Upper lobe of left lung (tissue), 6 donors: ENCODE results near the gene PTPN6. TPM values are rescaled to one million over a fixed set of nuclear protein-coding genes. Genes with fewer than 3 reads are reported as not detected.

Experiments used
- ATAC-seq, 2 donors: fragments of 200-7000 bp; cut with Tn5 transposase; one replicate each; pipeline ENCODE4 v1.9.1; 2022; ENCODE audit warnings: mild to moderate bottlenecking in 2 of 2, moderate library complexity in 2 of 2; ENCODE audit not compliant: low FRiP score in 2 of 2
- DNase-seq, 2 donors: peaks; one replicate each; pipeline ENCODE4 v3.0.0-alpha.2; 2019 to 2020
- H3K27ac ChIP-seq, 4 donors: fragments of 200-600 bp; sonication (generic); one replicate each; pipeline ENCODE4 v1.5.1; 2016 to 2019
- H3K27me3 ChIP-seq, 4 donors: fragments of 200-600 bp; sonication (generic); one replicate each; pipeline ENCODE4 v1.5.1; 2017 to 2019
- H3K36me3 ChIP-seq, 4 donors: fragments of 200-600 bp; sonication (generic); one replicate each; pipeline ENCODE4 v1.5.1; 2016 to 2019
- H3K4me1 ChIP-seq, 4 donors: fragments of 200-600 bp; sonication (generic); one replicate each; pipeline ENCODE4 v1.5.1; 2018 to 2019
- H3K4me3 ChIP-seq, 4 donors: fragments of 200-600 bp; sonication (generic); one replicate each; pipeline ENCODE4 v1.5.1; 2017 to 2019; ENCODE audit warnings: mild to moderate bottlenecking in 2 of 4, moderate library complexity in 1 of 4
- H3K9me3 ChIP-seq, 4 donors: fragments of 200-600 bp; sonication (generic); one replicate each; pipeline ENCODE4 v1.5.1; 2018 to 2019
- EP300 ChIP-seq, 4 donors: sonication (generic); formaldehyde crosslinking; IDR thresholded peaks; one replicate each; pipeline ENCODE4 v1.5.1; 2017; ENCODE audit warnings: antibody characterized with exemption in 4 of 4, control low read depth in 2 of 4
- POLR2A ChIP-seq, 4 donors: fragments of 450-650 bp; IDR thresholded peaks; one replicate each; pipeline ENCODE4 v1.5.1; 2016 to 2017; ENCODE audit warnings: antibody characterized with exemption in 4 of 4, mild to moderate bottlenecking in 2 of 4
- POLR2AphosphoS5 ChIP-seq, 2 donors: sonication (generic); formaldehyde crosslinking; IDR thresholded peaks; one replicate each; pipeline ENCODE4 v1.5.1; 2017; ENCODE audit warnings: antibody characterized with exemption in 2 of 2
- WGBS, 2 donors: methylation state at CpG; one replicate each; pipeline ENCODE4 v1.1.5; 2017 to 2018; 5-methylcytosine and 5-hydroxymethylcytosine counted together
- total RNA-seq, 6 donors: library from RNA; depleted of rRNA in 4 of 6; stranded (reverse); fragments of >200 nt in 4 of 6; gene quantifications; one replicate each; pipeline versions ENCODE4 v1.1.0 to v1.2.1, GENCODE V29; 2016 to 2021
- TF ChIP-seq, protein P1 (sequence below), 6 experiments: fragments of 450-650 bp in 4 of 6; fragments of 200-600 bp in 2 of 6; sonication (generic) in 2 of 6; IDR thresholded peaks; one replicate each; pipeline ENCODE4 v1.5.1; 2016 to 2019; ENCODE audit warnings: antibody characterized with exemption in 6 of 6
- donor health status: DM: no; HTN: no; CAD: no; lungs with moderate emphysema.
- donor health status: DM: no; HTN: yes; CAD: no; lungs with severe emphysema.

PTPN6 gene
- total RNA-seq, 6 donors from 2014 or later: 56.3 to 215 (median 114) TPM

DNA sequence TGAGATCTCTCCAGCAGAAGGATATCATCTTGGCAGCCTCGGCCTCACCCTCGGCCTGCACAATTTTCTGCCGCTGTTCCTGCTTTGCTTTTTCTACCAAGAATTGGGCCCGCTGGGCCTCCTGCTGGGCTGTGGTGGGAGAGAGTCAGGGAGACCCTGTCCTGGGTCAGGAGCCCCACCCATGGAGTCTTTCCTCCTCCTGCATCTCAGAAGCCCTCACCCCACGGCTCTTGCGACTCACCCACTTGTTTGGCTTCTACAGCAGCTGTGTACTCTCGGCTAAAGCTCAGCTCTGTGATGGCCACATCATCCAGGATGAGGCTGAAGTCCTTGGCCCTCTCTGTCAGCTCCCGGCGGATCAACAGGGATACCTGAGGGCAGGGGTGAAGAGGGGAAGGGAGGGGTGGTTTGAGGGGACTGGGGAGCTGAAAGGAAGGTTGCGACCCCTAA is 16.5 kb downstream of the PTPN6 start:
- TF ChIP-seq, protein P1, sequence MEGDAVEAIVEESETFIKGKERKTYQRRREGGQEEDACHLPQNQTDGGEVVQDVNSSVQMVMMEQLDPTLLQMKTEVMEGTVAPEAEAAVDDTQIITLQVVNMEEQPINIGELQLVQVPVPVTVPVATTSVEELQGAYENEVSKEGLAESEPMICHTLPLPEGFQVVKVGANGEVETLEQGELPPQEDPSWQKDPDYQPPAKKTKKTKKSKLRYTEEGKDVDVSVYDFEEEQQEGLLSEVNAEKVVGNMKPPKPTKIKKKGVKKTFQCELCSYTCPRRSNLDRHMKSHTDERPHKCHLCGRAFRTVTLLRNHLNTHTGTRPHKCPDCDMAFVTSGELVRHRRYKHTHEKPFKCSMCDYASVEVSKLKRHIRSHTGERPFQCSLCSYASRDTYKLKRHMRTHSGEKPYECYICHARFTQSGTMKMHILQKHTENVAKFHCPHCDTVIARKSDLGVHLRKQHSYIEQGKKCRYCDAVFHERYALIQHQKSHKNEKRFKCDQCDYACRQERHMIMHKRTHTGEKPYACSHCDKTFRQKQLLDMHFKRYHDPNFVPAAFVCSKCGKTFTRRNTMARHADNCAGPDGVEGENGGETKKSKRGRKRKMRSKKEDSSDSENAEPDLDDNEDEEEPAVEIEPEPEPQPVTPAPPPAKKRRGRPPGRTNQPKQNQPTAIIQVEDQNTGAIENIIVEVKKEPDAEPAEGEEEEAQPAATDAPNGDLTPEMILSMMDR (IDR thresholded peaks at IDR 0.05): no peak
- no peak for TF ChIP-seq EP300 (IDR thresholded peaks at IDR 0.05)
- TF ChIP-seq POLR2AphosphoS5 (IDR thresholded peaks at IDR 0.05): no peak
- no peak for TF ChIP-seq POLR2A (IDR thresholded peaks at IDR 0.05)

DNA sequence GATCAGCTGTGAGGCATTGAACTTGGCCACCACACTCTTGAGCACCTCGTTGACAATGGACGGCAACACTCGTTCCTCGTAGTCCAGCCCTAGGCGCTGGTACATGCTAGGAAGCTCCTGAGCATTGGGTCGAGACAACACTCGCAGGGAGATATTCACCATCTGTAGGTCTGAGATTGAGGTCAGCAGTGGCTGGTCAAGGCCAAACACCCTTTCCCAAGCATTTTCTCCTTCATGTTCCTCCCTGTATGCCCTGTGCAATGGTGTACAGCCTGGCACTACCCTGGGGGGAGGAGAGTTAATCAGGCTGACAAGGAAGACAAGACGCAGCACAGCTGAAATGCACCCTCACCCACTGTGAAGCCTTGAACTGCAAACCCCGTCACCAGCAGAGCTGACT is 17.3 kb downstream of the PTPN6 start:
- H3K4me1 ChIP-seq: peaks cover 32 to 48% (median 40%) of the 10 kb centered on the region in 4 donors
- H3K27ac ChIP-seq: no peak overlapping the region
- TF ChIP-seq POLR2A (IDR thresholded peaks at IDR 0.05) (no peak), EP300 (IDR thresholded peaks at IDR 0.05) (no peak), POLR2AphosphoS5 (IDR thresholded peaks at IDR 0.05) (no peak)
- TF ChIP-seq, protein P1 (IDR thresholded peaks at IDR 0.05): no peak
- no peak overlapping the region for H3K4me3 ChIP-seq
- no peak for ATAC-seq
- no peak for DNase-seq
- WGBS, 2 donors: 83 to 87% methylated on average over 9 of the region's 9 CpGs
- no peaks in the 10 kb centered on the region for H3K9me3 ChIP-seq
- peaks cover 8 to 38% (median 35%) of the 10 kb centered on the region in 4 donors for H3K36me3 ChIP-seq
- no peaks in the 10 kb centered on the region for H3K27me3 ChIP-seq

More for the DNA sequence above, 16.5 kb downstream of the PTPN6 start:
- ATAC-seq (no peak), DNase-seq (no peak)
- Histone ChIP-seq H3K4me1 (peaks cover 32 to 50% (median 42%) of the 10 kb centered on the region in 4 donors), H3K9me3 (no peaks in the 10 kb centered on the region), H3K4me3 (no peak overlapping the region), H3K27ac (peak overlapping the region in 1 of 4 donors; percentile 13), H3K36me3 (peaks cover 8 to 38% (median 35%) of the 10 kb centered on the region in 4 donors), H3K27me3 (no peaks in the 10 kb centered on the region)
- 93 to 94% methylated on average over 10 of the region's 10 CpGs for WGBS, 2 donors

DNA sequence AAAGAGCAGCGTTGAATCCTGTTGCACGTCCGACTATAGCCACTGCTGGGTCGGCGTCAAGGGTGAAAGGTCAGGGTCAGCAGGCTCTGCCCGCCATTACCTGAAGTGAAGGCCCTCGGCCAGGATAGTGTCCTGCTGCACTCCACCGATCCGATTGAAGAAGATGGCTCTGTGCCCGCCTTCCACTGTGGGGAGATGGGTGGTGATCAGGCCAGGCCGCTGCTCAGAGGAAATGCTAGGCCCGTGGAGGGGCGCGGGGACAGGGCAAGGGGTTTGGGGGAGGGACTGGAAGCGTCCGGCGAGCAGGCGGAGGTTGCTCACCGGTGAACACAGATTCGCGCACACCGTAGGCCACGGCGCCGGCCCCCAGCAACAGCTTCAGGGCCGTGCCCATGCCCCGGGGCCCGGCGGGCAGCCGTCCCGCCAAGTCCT is 19.0 kb downstream of the PTPN6 start:
- peaks cover 13 to 53% (median 43%) of the 10 kb centered on the region in 4 donors for H3K36me3 ChIP-seq
- peak overlapping the region; percentile 87 to 95 (median 93) for H3K4me3 ChIP-seq
- H3K27me3 ChIP-seq: no peaks in the 10 kb centered on the region
- peak overlapping the region; percentile 90 to 97 (median 94) for H3K27ac ChIP-seq
- no peak for TF ChIP-seq POLR2AphosphoS5 (IDR thresholded peaks at IDR 0.05)
- TF ChIP-seq, protein P1 (IDR thresholded peaks at IDR 0.05): peak in 1 of 6 experiments; percentile 4
- 0 to 2% methylated on average over 5 to 12 of the region's 31 CpGs for WGBS, 2 donors
- DNase-seq (peak in 1 of 2 donors; percentile 91), ATAC-seq (peak; percentile 15 to 46)
- peaks cover 26 to 39% (median 31%) of the 10 kb centered on the region in 4 donors for H3K4me1 ChIP-seq
- H3K9me3 ChIP-seq: no peaks in the 10 kb centered on the region

DNA sequence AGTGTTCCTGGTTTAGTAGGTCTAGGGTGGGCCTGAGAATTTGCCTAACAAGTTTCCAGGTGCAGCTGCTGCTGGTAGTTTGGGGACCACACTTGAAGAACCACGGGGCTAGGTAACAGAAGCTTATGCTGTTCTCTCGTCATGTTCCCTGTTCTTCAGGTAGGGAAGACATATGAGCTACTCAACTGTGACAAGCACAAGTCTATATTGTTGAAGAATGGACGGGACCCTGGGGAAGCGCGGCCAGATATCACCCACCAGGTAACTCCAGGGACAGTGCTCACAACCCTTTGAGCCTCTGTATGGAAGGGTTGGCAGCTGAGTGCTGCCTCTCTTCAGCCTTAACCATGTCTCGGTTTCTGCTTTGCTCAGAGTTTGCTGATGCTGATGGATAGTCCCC is 23.0 kb downstream of the PTPN6 start:
- H3K4me3 ChIP-seq: no peak overlapping the region
- TF ChIP-seq, protein P1 (IDR thresholded peaks at IDR 0.05): no peak
- TF ChIP-seq POLR2AphosphoS5 (IDR thresholded peaks at IDR 0.05) (no peak), EP300 (IDR thresholded peaks at IDR 0.05) (no peak)
- no peaks in the 10 kb centered on the region for H3K27me3 ChIP-seq
- H3K4me1 ChIP-seq: peaks cover 18 to 41% (median 34%) of the 10 kb centered on the region in 4 donors
- ATAC-seq: no peak
- DNase-seq: no peak
- peaks cover 33 to 55% (median 43%) of the 10 kb centered on the region in 4 donors for H3K36me3 ChIP-seq
- H3K27ac ChIP-seq: no peak overlapping the region
- no peaks in the 10 kb centered on the region for H3K9me3 ChIP-seq
- WGBS, 2 donors: 90 to 95% methylated on average over 2 to 6 of the region's 6 CpGs
